SW480 (cell line): Measurements from ENCODE around the gene TAS2R19.
"Not testable (repeated sequence)": the region's sequence is repeated elsewhere in the genome, so short reads cannot be mapped to it uniquely, and the experiment has no call there.

Experiments used
- DNase-seq: peaks from one replicate; pipeline ENCODE4 v3.0.0-alpha.2; 2016; ENCODE audit warnings: low spot score

The TAS2R19 gene

GRCh38 chr12:11022520-11022919 is at the start of gene TAS2R19:
TSS of gene TAS2R19 (minus strand) at chr12:11022620. CDS start at chr12:11022571, 49 bp downstream.
- DNase-seq: no peak

GRCh38 chr12:11071414-11071813 is 49.0 kb upstream of the TAS2R19 start:
- DNase-seq: no peak

GRCh38 chr12:11070999-11071398 is 48.6 kb upstream of the TAS2R19 start:
- no peak for DNase-seq

- no peak for DNase-seq
These were observed 47.5 kb upstream of the TAS2R19 start for GRCh38 chr12:11069854-11070365.

- DNase-seq: no peak
These were observed 45.1 kb upstream of the TAS2R19 start for GRCh38 chr12:11067514-11067913.

- not testable (repeated sequence) for DNase-seq
These were observed 39.8 kb upstream of the TAS2R19 start, which contains the start of gene TAS2R46 for GRCh38 chr12:11062194-11062593. TSS of gene TAS2R46 (minus strand) at chr12:11062294. CDS start at chr12:11062294, 0 bp downstream.

GRCh38 chr12:11059784-11060183 is 37.4 kb upstream of the TAS2R19 start:
- no peak for DNase-seq

- DNase-seq: no peak
These were observed 36.6 kb upstream of the TAS2R19 start for GRCh38 chr12:11059041-11059440.

GRCh38 chr12:11055306-11055705 is 32.9 kb upstream of the TAS2R19 start:
- DNase-seq: no peak

GRCh38 chr12:11049806-11050531 is 27.5 kb upstream of the TAS2R19 start:
- not testable (repeated sequence) for DNase-seq

- not testable (repeated sequence) for DNase-seq
These were observed 18.9 kb upstream of the TAS2R19 start for GRCh38 chr12:11041366-11041765.

GRCh38 chr12:11040162-11040561 is 17.7 kb upstream of the TAS2R19 start:
- no peak for DNase-seq

GRCh38 chr12:11039171-11039570 is 16.8 kb upstream of the TAS2R19 start:
- DNase-seq: no peak

GRCh38 chr12:11033959-11034358 is 11.5 kb upstream of the TAS2R19 start:
- DNase-seq: not testable (repeated sequence)

- no peak for DNase-seq
These were observed 8.9 kb upstream of the TAS2R19 start, which contains the start of gene TAS2R31 for GRCh38 chr12:11031307-11031706. TSS of gene TAS2R31 (minus strand) at chr12:11031407. CDS start at chr12:11031335, 72 bp downstream.

GRCh38 chr12:11026118-11026517 is 3.7 kb upstream of the TAS2R19 start:
- DNase-seq: no peak

- no peak for DNase-seq
These were observed 967 bp upstream of the TAS2R19 start for GRCh38 chr12:11023387-11023786.

- no peak for DNase-seq
These were observed 5.5 kb downstream of the TAS2R19 start for GRCh38 chr12:11016937-11017336.

GRCh38 chr12:11015775-11016430 is 6.5 kb downstream of the TAS2R19 start:
- DNase-seq: no peak

GRCh38 chr12:11014234-11014633 is 8.2 kb downstream of the TAS2R19 start:
- no peak for DNase-seq

GRCh38 chr12:11007608-11008007 is 14.8 kb downstream of the TAS2R19 start:
- DNase-seq: no peak

- DNase-seq: no peak
These were observed 24.2 kb downstream of the TAS2R19 start, which contains the start of gene TAS2R20 for GRCh38 chr12:10998204-10998603. TSS of gene TAS2R20 (minus strand) at chr12:10998304. CDS start at chr12:10997875, 429 bp downstream.

GRCh38 chr12:10994307-10994706 is 28.1 kb downstream of the TAS2R19 start:
- DNase-seq: no peak
